ENCODE measurements around the gene DCTN4. TPM values are rescaled to one million over a fixed set of nuclear protein-coding genes. Genes with fewer than 3 reads are reported as not detected.

Gene DCTN4
- total RNA-seq, 1 donor from 2014 or later: 96.2 TPM

DNA sequence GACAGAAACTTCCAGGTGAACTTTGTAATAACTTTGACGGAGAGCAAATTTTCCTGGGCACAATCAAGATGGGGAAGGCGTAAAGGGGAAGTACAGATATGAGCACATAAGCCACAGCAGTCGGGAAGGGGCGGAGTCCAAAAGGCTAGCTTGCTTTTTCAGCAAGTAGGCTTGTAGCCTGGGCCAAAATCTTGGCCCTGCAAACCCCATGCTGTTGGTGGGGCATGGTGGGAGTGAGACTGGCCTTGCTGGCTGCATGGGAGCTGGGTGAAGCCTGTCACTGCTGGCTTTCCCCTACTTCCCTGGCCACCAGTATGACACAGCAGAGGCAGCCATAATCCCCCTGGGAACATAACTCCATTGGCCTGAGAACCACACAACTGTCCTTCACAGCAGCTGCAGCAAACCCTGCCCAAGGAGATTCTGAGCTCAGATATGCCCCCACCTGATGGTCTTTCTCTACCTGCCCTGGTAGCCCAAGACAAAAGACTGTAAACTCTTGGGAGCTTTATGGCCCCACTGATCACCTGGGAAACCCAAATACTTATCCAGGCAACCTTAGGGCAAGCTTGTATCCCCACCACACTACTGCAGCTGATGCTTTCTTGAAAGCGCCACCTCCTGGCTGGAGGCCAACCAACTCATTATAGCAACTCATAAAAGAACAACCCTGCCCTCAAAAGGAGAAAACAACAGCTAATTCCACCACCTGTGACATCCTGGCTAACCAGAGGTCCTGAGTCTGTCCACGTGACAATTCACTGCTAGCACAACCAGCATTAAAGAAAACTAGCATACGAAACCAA lies 24.0 kb downstream of the DCTN4 start:
- no peak for DNase-seq

GRCh38 chr5:150731669-150732242 lies 27.1 kb downstream of the DCTN4 start:
- no peak for DNase-seq

DNA sequence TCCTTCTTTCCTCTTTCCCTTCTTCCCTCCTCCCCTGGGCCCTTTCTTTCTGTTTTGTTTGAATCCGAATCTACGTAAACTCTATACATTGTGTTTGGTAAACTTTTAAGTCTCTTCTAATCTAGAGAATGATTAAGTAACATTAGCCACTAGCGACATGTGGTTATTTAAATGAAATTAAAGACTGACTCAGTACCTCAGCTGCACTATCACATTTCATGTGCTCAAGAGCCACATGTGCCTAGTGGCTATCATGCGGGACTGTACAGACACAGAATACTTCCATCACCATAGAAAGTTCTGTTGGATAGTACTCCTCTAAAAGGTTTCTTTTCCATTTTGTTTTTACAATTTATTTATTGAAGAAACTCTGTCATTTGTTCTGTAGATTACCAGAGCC lies 29.0 kb downstream of the DCTN4 start:
- DNase-seq: no peak

DNA sequence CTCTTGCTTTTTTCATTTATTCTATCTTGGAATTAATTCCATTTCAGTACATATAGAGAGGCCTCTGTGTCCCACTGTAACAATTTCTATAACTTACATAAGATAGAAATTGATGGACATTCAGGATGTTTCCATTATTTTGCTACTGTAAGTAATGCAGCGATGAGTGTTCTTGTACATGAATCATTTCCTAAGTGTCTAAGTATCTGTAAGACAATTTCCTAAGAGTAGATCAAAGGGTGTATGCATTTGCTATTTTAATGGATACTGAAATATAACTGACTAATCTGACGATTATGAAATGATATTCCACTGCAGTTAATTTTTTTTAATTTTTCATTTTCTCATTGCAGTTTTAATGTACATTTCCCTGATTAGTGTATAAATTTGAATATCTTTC lies 35.0 kb downstream of the DCTN4 start:
- no peak for DNase-seq

DNA sequence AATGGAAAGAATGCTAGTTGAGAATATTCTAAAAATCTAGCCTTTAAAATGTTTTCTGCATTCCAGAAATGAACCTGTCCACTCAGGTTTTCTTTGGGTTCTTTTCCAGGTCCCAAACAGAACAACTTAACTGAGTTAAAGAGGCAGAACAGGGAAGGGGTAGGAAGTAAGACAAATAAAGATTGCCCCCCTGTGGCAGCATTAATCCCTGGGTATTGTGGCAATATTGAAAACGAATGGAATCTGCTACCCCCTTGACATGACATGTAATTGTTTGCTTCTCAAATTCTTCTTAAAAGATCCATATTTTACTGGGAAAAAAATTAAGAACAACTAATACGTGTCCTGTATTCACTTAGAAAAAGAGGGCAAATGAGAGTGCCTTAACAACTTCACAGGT lies 48.7 kb downstream of the DCTN4 start:
- no peak for DNase-seq

DNA sequence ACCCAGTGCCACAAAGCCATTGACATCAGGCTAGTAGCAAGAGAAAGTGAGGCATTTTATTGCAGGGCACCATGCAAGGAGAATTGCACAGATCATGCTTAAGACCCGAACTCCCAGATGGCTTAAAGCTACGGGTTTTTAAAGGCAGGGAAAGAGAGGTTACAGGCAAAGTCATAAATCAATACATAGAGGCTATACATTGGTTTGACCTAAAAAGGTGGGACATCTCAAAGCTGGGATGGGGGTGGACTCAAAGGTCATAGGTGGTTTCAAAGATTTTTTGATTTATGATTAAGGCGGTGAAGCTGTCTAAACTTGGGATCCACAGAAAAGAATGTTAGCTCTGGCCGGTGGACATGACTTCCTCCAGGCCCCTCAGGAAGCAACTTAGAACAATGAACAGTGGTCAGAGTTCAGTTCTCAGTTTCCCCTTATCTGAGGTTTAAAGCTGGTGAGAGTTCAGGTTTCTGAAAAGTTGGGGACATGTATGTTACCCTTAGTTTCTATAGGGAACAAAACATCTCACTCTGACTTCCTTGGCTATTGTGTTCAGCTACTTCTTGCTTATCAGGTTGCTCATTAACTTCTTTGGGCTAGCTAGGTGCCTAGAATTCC lies 51.9 kb downstream of the DCTN4 start:
- DNase-seq: no peak

GRCh38 chr5:150703762-150704161 lies 55.1 kb downstream of the DCTN4 start:
- no peak for DNase-seq

DNA sequence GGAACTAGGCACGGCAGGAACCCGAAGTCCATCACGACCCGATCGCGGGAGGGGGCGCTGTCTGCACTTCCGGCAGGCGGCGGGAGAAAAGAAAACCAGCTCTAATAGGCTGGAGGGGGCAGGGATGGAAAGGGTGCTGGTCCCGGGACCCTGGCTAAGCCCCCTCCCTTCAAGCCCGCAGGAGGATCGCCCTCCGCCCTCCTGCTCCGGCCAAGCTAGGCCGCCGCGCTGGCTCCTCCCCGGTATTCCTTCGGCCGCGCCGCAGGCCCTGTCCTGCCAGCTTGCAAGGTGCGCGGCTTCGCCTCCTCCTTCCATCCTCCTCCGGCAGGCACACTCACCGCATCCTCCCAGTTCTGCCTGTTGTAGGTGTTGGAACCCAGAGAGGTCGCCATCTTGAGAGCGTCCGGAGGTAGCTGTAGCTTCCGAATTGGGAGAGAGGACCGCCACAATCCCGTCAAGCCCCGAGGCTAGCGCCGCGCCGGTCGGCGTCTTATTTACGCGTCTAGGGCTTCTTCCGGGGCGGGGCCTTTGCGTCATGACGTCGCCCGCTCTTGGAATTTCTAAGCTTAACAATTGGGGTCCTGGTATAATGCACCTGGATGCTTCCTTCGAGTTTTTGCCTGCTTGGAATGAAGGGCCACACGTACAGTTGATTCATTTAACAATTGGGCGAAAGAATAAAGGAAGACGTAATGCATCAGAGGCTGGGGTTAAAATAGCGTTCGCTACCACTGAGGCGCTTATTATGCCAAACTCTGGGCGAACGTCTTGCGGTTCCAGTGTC lies 58.0 kb downstream of the DCTN4 start, which contains the start of gene RBM22:
Gene RBM22 (minus strand): TSS at position 469 of the 784 bp plus-strand sequence. CDS start 77 bp downstream, at position 392.
- DNase-seq: peak; percentile 89

DNA sequence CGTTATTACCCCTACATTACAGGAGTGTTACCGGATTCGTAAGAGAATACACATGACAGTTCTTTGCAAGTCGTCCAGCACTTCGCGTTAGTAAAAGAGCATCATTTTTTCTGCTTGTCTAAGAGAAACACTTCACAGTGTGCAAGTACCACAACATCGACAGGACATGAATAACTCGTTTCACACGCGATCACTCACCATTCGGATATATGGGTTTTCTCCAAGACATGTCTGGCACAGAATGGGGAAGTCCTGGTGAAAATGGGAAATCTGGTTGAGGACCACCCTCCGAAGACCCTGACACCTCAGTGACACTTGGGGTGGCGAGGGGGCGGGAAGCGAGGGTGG lies 58.6 kb downstream of the DCTN4 start:
- no peak for DNase-seq

GRCh38 chr5:150694612-150695011 lies 64.2 kb downstream of the DCTN4 start:
- DNase-seq: no peak

DNA sequence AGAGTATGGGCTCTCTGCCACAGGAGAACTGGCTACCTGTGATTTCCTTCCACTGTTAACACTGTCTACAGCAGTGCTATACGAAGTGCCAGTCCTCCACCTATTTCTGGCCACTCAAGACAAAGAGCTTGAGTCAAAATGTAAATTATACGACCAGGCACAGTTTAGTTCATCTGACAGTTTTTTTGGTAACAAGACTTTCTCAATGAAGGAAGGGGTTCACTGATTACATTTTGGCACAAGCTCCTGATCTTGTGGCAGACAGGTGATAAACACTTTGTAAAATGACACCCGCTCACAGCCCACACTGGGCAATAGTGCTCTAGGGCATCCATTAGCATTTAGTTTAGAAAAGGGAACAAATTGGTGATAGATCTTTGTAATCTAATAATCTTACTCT lies 66.5 kb downstream of the DCTN4 start:
- DNase-seq: no peak

GRCh38 chr5:150690760-150691159 lies 68.1 kb downstream of the DCTN4 start:
- no peak for DNase-seq

DNA sequence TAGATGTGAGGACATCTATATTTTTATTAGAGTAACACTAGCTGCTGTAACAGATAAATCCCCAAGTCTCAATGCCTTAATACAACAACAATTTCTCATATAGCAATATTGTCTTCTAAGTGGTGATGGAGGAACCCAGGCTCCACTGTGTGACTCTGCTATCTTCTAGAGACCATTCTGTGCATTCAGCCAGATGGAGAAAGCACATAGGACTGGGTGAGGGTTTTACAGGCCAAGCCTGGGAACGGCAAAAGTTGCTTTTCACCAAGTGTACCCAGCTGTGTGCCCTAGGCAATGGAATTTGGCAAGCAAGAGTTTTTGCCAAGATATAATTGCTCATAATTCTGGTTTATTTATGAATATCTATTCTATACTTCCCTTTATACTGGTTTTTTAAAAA lies 69.7 kb downstream of the DCTN4 start:
- no peak for DNase-seq

- no peak for DNase-seq
Observed at GRCh38 chr5:150676578-150676977, 82.2 kb downstream of the DCTN4 start.

DNA sequence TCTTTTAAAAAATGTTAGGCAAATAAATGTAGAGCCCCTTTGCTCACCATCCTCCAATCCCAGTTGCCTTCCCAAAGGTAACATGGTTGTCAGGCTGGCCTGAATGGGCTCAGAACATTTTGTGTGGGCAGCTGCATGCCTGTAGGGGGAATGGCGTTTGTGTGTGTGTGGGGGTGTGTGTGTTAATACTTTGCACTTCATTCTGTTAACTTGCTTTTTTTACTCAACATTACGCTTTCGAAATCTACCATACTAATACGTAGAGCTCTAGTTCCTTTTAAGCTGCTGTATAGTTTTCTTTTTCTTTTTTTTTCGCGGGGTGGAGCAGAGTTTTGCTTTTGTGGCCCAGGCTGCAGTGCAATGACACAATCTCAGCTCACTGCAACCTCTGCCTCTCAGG lies 83.7 kb downstream of the DCTN4 start:
- no peak for DNase-seq

DNA sequence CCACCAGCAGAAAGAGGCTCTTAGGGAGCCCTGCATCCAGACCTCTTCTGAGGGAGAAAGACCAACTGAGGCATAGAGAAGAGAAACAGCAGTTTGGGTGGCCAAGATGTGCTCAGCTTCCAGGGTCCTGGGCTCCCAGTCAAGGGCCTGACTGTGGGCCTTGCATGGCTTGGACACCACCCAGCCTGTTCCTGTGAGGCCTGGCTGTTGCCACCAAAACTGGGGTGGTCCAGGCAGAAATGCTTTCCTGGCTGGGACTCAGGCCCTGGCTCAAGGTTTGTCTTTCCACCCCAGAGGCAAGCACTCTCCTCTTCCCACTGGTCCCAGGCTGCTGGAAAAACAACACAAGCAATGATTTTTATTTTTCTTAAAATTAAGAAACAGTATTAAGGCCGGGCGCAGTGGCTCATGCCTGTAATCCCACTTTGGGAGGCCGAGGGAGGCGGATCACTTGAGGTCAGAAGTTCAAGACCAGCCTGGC lies 84.4 kb downstream of the DCTN4 start:
- DNase-seq: no peak

DNA sequence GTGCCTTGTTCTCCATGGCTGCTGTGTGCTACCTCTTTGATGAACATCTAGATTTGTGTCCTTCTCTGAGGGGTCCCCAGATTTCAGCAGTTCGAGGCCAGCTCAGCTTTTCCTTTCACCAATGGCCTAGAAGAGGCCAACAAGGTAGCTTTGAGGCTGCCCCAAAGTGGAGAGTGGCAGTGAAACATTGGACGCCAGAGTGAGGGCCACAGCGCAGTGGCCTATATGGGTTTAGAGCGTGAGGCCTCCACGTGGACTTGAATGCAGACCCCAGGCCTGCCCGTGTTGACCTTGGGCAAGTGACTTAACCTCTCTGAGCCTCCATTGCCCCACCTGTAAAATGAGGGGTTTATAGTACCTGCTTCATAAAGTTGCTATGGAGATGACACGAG lies 85.9 kb downstream of the DCTN4 start:
- no peak for DNase-seq

GRCh38 chr5:150672237-150672883 lies 86.5 kb downstream of the DCTN4 start:
- no peak for DNase-seq

- no peak for DNase-seq
Observed at GRCh38 chr5:150671509-150672236, 87.1 kb downstream of the DCTN4 start.

GRCh38 chr5:150670948-150671310 lies 87.9 kb downstream of the DCTN4 start:
- DNase-seq: no peak

DNA sequence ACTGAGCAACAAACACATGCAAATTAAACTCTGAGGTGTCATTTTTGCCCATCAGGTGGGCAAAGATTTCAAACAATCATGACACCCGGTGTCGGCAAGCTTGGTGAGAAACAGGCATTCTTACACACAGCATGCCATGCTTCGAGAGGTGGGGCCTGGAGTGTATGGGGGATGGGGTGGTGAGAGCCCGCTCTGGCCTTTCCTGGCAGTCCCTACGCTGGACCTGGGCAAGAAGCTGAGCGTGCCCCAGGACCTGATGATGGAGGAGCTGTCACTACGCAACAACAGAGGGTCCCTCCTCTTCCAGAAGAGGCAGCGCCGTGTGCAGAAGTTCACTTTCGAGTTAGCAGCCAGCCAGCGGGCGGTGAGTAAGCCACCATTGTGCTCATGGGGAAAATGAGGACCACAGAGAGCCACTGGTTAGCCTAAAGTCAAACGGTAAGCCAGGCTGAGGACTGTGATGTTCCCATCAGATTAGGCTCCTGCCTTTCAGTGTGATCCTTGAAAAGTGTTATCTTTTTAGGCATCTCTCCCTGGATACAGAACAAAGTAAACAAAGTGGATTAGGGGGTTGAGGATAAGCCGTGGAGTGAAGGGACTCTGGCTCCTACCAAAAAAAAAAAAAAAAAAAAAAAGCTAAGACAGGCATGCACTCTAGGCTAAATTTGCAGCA lies 88.4 kb downstream of the DCTN4 start:
- DNase-seq: no peak
